GM13977 (cell line): ENCODE measurements around the gene NUDT22.

Experiments used
- DNase-seq: peaks from one replicate; pipeline ENCODE4 v3.0.0; 2012; ENCODE audit warnings: low spot score
- CTCF ChIP-seq: IDR thresholded peaks from 2 replicates; pipeline ENCODE4 v1.5.1; 2012; ENCODE audit warnings: mild to moderate bottlenecking, control low read depth; ENCODE audit not compliant: insufficient read depth; ENCODE audit errors: extremely low read depth, missing control alignments
- in situ Hi-C: fragments of 300-500 bp; cut with MboI; formaldehyde crosslinking; loops from one replicate; pipeline ENCODE4 v1.12.0; 2022; ENCODE audit warnings: low sequenced_read_pairs, low pct_unique_long_range_greater_than_20kb, mixed read lengths, inconsistent platforms; ENCODE audit not compliant: unreplicated experiment

The NUDT22 gene

DNA sequence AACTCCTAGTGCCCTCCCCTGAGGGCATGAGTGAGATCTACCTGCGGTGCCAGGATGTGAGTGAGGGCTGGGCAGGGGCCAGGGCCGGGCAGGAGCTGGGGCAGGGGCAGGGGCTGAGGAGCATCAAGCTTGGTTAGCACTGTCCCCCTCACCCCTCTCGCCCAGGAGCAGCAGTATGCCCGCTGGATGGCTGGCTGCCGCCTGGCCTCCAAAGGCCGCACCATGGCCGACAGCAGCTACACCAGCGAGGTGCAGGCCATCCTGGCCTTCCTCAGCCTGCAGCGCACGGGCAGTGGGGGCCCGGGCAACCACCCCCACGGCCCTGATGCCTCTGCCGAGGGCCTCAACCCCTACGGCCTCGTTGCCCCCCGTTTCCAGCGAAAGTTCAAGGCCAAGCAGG is 5.8 kb upstream of the NUDT22 start:
- in situ Hi-C loops, result no loop called here
- no peak for TF ChIP-seq CTCF
- DNase-seq, result no peak

DNA sequence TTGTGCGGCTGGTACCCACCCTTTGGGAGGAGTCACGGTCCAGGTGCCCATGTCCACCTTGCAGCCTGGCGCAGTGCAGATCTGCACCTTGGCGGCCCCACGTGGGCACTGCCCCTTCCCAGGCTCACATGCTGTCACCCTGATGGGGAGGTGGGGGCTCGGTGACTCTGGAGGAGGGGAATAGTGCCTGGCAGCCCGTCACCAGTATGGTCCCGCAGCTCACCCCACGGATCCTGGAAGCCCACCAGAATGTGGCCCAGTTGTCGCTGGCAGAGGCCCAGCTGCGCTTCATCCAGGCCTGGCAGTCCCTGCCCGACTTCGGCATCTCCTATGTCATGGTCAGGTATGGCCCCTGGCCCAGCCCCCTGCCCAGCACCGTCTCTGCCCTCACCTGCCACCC is 5.3 kb upstream of the NUDT22 start:
- in situ Hi-C loops, result no loop called here
- no peak for DNase-seq
- TF ChIP-seq CTCF, result no peak

GRCh38 chr11:64222651-64223000 is 3.4 kb upstream of the NUDT22 start:
- no peak for TF ChIP-seq CTCF
- no peak for DNase-seq
- in situ Hi-C loops, result no loop called here

DNA sequence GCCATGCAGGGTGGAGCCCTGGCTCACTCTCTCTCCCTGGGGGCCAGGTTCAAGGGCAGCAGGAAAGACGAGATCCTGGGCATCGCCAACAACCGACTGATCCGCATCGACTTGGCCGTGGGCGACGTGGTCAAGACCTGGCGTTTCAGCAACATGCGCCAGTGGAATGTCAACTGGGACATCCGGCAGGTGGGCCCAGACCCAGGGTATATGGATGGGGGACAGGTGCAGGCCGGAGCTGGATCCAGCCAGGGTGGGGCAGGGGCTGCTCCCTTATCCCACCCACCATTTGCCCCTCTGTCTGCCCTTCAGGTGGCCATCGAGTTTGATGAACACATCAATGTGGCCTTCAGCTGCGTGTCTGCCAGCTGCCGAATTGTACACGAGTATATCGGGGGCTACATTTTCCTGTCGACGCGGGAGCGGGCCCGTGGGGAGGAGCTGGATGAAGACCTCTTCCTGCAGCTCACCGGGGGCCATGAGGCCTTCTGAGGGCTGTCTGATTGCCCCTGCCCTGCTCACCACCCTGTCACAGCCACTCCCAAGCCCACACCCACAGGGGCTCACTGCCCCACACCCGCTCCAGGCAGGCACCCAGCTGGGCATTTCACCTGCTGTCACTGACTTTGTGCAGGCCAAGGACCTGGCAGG is 2.9 kb upstream of the NUDT22 start:
- no peak for TF ChIP-seq CTCF
- DNase-seq, result no peak
- in situ Hi-C loops, result no loop called here

DNA sequence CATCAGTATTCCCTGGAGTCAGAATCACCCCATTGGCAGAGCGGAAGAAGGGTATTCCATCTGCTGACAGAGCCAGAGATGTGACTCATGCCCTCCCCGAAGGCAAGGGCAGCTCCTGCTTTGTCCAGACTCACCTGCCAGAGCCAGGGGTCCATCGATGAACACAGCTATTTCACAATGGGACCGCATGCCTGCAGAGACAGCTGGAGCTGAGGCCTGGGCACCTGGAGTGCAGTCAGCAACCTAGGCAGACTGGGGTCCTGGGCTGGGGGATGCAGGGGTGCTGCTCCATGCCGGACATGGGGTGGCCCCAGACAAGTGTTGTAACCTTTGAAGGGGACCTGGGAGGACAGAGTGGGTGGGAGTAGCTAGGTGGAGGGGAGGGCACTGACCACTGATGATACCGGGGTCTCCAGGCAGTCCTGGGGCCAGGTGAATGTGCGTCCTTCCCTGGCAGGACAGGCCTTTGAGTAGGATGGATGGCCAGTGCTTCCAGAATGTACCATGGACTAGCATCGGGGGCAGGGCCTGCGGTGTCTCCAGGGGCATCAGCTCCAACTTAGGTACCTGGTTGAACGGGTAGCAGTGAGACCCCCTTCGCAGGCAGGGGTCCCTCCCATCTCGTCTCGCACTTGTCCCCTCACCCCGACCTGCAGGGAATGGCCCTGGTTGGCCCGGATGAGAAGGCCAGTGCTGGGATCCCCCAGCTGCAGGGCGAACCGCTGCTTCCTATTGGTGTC is 1.8 kb upstream of the NUDT22 start:
- no peak for TF ChIP-seq CTCF
- in situ Hi-C loops, result no loop called here
- DNase-seq, result no peak

- in situ Hi-C loops, result no loop called here
- DNase-seq, result no peak
- TF ChIP-seq CTCF, result no peak
These were observed 1.0 kb upstream of the NUDT22 start for GRCh38 chr11:64224891-64225607.
